AG04449 (cell line): ENCODE measurements around the gene GNPTG.
A peak's percentile ranks its signal among the peaks of the same experiment; 100 is the strongest.
"Not testable (repeated sequence)": the region's sequence is repeated elsewhere in the genome, so short reads cannot be mapped to it uniquely, and the experiment has no call there.

Experiments
- CTCF ChIA-PET: fragments of 350-600 bp; formaldehyde crosslinking; extraction: SDS; loops from one replicate; lab custom pipeline; 2021; ENCODE audit warnings: antibody characterized with exemption; lab: Yijun Ruan, JAX
- POLR2A ChIA-PET: fragments of 400-600, 350-600 bp; formaldehyde crosslinking; extraction: SDS; loops from one replicate; lab custom pipeline; 2020; ENCODE audit warnings: antibody characterized with exemption, inconsistent platforms; lab: Yijun Ruan, JAX
- DNase-seq: peaks from one replicate; pipeline ENCODE4 v3.0.0-alpha.2; 2010; ENCODE audit warnings: low read depth, low spot score
- H3K4me3 ChIP-seq: 2 replicates; pipeline ENCODE4 v1.5.1; 2011; ENCODE audit warnings: low read depth, mild to moderate bottlenecking, control low read depth, low read length
- TF ChIP-seq, protein P1 (sequence below): IDR thresholded peaks from one replicate; pipeline ENCODE4 v1.5.1; 2011; ENCODE audit warnings: mild to moderate bottlenecking, moderate library complexity, low read length, control low read depth, inconsistent platforms; ENCODE audit not compliant: insufficient read depth; ENCODE audit errors: missing control alignments

The GNPTG gene

DNA sequence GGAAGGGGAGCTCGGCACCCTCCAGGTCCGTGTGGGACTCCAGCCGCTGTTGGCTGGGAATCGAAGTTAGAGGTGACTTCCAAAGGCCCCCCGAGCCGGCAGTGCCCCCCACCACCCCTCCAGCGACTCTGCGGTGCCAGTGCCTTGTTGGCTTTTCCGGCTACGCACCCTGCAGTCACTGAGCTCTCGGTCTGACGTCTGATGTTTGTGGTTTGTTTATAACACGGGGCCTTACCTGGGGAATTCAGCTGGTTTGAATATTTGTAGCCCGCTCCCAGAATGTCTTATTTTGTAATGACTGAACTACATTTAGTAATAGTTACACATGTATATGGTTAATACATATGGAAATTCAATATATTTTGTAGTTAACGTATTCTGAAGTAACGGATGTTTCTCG is 25.3 kb upstream of the GNPTG start:
- POLR2A ChIA-PET = interaction anchor here (0.7 kb wide), 1 partner anchor 9 kb away, joined by 3 read pairs; no protein-coding TSS in a partner anchor

DNA sequence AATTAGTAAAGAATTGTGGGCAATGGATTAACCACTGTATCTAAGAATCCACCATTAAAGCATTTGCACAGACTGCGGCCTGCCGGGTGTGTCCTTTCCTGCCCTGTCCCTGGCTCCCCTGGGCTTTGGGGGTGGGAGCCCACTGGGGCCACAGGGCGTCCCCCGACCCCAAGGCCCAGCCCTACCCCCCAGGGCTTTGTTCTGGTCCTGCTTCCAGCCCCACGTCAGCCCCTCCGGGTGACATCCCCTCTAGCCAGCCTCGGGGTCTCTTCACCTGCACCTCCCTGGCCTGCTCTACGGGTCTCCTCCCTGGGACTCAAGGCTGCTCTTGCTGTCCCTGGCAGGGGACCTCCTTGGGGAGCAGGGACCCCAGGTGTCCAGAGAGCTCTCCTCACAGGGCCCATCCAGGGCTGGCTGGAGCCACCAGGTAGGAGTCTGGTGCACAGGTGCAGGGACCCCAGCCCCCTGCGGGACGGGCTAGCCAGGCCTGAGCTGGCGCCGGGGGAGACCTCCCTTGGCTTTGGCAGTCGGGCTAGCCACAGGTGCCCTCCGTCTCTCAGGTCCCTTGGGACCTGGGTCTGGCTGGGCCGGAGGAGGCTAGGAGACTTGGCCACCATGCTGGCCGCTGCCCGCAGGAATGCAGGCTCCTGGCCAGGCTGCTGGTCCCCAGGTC is 24.6 kb upstream of the GNPTG start:
- TF ChIP-seq, protein P1, sequence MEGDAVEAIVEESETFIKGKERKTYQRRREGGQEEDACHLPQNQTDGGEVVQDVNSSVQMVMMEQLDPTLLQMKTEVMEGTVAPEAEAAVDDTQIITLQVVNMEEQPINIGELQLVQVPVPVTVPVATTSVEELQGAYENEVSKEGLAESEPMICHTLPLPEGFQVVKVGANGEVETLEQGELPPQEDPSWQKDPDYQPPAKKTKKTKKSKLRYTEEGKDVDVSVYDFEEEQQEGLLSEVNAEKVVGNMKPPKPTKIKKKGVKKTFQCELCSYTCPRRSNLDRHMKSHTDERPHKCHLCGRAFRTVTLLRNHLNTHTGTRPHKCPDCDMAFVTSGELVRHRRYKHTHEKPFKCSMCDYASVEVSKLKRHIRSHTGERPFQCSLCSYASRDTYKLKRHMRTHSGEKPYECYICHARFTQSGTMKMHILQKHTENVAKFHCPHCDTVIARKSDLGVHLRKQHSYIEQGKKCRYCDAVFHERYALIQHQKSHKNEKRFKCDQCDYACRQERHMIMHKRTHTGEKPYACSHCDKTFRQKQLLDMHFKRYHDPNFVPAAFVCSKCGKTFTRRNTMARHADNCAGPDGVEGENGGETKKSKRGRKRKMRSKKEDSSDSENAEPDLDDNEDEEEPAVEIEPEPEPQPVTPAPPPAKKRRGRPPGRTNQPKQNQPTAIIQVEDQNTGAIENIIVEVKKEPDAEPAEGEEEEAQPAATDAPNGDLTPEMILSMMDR = no peak
- no peak for DNase-seq
- ChIA-PET POLR2A (interaction anchor here (0.6 to 0.7 kb wide), 2 partner anchors 8 to 14 kb away, joined by 3 read pairs; no protein-coding TSS in a partner anchor), CTCF (interaction anchor here (0.9 kb wide), 1 partner anchor 9 kb away, joined by 3 read pairs; no protein-coding TSS in a partner anchor)
- H3K4me3 ChIP-seq = no peak overlapping the region

More for the DNA sequence above, 25.3 kb upstream of the GNPTG start:
- DNase-seq = no peak
- CTCF ChIA-PET = interaction anchor here (0.9 kb wide), 1 partner anchor 8 kb away, joined by 3 read pairs; no protein-coding TSS in a partner anchor
- TF ChIP-seq, protein P1 = no peak
- no peak overlapping the region for H3K4me3 ChIP-seq

DNA sequence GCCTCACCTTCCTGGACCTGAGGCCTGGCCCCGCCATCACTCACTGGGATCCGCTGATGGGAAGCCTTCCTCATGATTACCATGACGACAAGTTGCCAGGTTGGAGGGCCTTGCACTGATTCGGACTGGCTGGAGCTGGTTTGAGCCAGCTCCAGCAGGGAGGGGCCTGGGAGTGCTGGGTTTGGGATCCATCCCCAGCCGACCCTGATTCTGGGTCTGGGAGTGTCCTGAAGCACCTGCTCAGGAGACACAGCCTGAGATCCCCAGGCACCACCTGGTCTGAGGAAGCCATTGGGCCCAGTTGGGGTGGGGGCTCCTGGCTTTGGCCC is 24.1 kb upstream of the GNPTG start:
- ChIA-PET POLR2A (interaction anchor here (0.6 kb wide), 1 partner anchor 14 kb away, joined by 3 read pairs; no protein-coding TSS in a partner anchor), CTCF (no interaction called here)
- TF ChIP-seq, protein P1 = no peak
- no peak for DNase-seq
- H3K4me3 ChIP-seq = no peak overlapping the region

DNA sequence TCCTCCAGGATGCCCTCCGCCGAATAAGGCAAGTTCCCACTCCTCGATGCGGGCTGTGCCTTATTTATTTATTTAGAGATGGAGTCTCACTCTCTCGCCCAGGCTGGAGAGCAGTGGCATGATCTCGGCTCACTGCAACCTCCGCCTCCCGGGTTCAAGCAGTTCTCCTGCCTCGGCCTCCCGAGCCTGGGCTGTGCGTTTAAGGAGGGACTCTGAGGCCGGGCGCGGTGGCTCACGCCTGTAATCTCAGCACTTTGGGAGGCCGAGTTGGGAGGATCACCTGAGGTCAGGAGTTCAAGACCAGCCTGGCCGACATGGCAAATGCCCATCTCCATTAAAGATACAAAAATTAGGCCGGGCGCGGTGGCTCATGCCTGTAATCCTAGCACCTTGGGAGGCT is 23.6 kb upstream of the GNPTG start:
- H3K4me3 ChIP-seq, POLR2A ChIA-PET, DNase-seq, CTCF ChIA-PET: not testable (repeated sequence)

DNA sequence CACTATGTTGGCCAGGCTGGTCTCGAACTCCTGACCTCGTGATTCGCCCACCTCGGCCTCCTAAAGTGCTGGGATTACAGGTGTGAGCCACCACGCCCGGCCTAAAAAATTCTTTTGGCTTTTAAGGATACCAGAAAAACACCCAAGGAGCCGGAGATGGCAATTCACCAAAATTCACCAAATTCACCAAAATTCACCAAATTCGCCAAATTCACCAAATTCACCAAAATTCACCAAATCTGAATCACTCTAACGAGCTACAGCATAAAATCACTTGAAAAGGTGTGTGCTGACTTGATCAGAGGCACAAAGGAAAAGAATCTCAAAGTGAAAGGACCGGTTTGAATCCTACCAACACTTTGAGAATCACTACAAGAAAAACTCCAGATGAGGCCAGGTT is 22.8 kb upstream of the GNPTG start:
- CTCF ChIA-PET = interaction anchor here (1.2 kb wide), 1 partner anchor 9 kb away, joined by 3 read pairs; no protein-coding TSS in a partner anchor
- POLR2A ChIA-PET, H3K4me3 ChIP-seq, DNase-seq: not testable (repeated sequence)

DNA sequence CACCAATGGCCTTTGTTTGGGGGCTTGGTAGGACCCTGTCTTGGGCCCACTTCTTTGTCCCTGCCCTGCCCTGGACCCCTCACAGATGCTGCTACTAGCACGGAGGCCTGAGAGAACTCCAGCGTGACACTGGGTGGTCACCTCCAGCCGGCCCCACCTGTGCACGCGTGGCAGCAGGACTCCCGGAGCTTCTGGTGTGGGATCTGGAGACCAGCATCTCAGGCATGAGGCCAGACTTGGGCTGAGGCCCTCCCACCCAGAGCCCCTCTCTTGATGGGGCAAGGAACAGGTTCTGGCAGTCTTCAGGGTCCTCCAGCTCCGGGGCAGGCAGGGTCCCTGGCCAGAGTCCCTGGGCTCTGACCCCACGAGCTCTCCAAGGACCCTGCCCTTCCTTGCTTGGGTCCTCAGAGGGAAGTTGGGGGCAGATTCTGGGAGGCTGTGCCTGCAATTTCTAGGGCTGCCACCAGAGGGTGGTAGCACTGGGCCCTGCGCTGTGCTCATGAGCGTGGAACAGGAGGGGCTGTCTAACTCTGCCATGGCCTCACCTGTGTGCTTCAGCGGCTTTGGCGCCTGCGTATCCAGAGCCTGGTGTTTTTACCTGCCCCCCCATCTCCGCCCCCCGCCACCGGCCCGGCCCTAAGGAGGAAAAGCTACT is 21.3 kb upstream of the GNPTG start:
- no peak for DNase-seq
- H3K4me3 ChIP-seq = no peak overlapping the region
- ChIA-PET POLR2A (interaction anchor here (0.5 kb wide), 1 partner anchor 33 kb away, joined by 3 read pairs; no protein-coding TSS in a partner anchor), CTCF (interaction anchor here (1.2 kb wide), 1 partner anchor 7 kb away, joined by 3 read pairs; no protein-coding TSS in a partner anchor)
- TF ChIP-seq, protein P1 = peak; percentile 25
